Fibroblast of peridontal ligament (primary cell): ENCODE data around the gene RSL1D1.

Experiments used
- DNase-seq: peaks from one replicate; pipeline ENCODE4 v3.0.0-alpha.2; 2010; ENCODE audit errors: extremely low read depth

The RSL1D1 gene

GRCh38 chr16:11851294-11852091 is at the start of gene RSL1D1:
Gene RSL1D1 (minus strand): TSS chr16:11851542. CDS start chr16:11851512, 30 bp downstream.
- DNase-seq = peak; percentile 91

- DNase-seq = peak; percentile 17
Measured at GRCh38 chr16:11901091-11901490, 49.7 kb upstream of the RSL1D1 start.

- peak; percentile 83 for DNase-seq
Measured at GRCh38 chr16:11896486-11897176, 45.3 kb upstream of the RSL1D1 start.

GRCh38 chr16:11893571-11893970 is 42.2 kb upstream of the RSL1D1 start:
- DNase-seq = no peak

GRCh38 chr16:11892761-11893160 is 41.4 kb upstream of the RSL1D1 start:
- DNase-seq = no peak

- no peak for DNase-seq
Measured at GRCh38 chr16:11890231-11890965, 39.1 kb upstream of the RSL1D1 start.

GRCh38 chr16:11886881-11887280 is 35.5 kb upstream of the RSL1D1 start:
- DNase-seq = no peak

- no peak for DNase-seq
Measured at GRCh38 chr16:11884035-11884434, 32.7 kb upstream of the RSL1D1 start.

GRCh38 chr16:11880007-11880406 is 28.7 kb upstream of the RSL1D1 start:
- DNase-seq = no peak

- DNase-seq = no peak
Measured at GRCh38 chr16:11877374-11877773, 26.0 kb upstream of the RSL1D1 start.

- no peak for DNase-seq
Measured at GRCh38 chr16:11876306-11876705, 25.0 kb upstream of the RSL1D1 start.

GRCh38 chr16:11875721-11876120 is 24.4 kb upstream of the RSL1D1 start:
- DNase-seq = no peak

GRCh38 chr16:11871193-11871592 is 19.9 kb upstream of the RSL1D1 start:
- DNase-seq = peak; percentile 67

- DNase-seq = no peak
Measured at GRCh38 chr16:11870399-11870798, 19.1 kb upstream of the RSL1D1 start.

GRCh38 chr16:11869353-11870228 is 18.2 kb upstream of the RSL1D1 start:
- no peak for DNase-seq

- DNase-seq = no peak
Measured at GRCh38 chr16:11868412-11868980, 17.2 kb upstream of the RSL1D1 start.

- DNase-seq = no peak
Measured at GRCh38 chr16:11862489-11862888, 11.1 kb upstream of the RSL1D1 start.

GRCh38 chr16:11857161-11857560 is 5.8 kb upstream of the RSL1D1 start:
- DNase-seq = peak; percentile 41

GRCh38 chr16:11852092-11852809 is 909 bp upstream of the RSL1D1 start:
- no peak for DNase-seq

GRCh38 chr16:11848842-11849241 is 2.5 kb downstream of the RSL1D1 start:
- DNase-seq = no peak
